Endothelial cell of umbilical vein (primary cell): ENCODE results near the gene PARP3. TPM values are rescaled to one million over a fixed set of nuclear protein-coding genes. Genes with fewer than 3 reads are reported as not detected.

ENCODE experiments used
- BruUV-seq: library from RNA; stranded (reverse); fragments of 400-500 nt; replicated peaks from 2 replicates; lab custom pipeline; 2021; lab: Mats Ljungman, UMichigan
- CTCF ChIA-PET: fragments of 300-600, 350-600 bp; sonication (Branson Sonifier 250); formaldehyde crosslinking; loops from one replicate; lab custom pipeline; 2021; ENCODE audit warnings: antibody characterized with exemption, inconsistent platforms; lab: Charles Lee
- POLR2A ChIA-PET: fragments of 300-600, 350-600 bp; sonication (Branson Sonifier 250); formaldehyde crosslinking; loops from one replicate; lab custom pipeline; 2021; ENCODE audit warnings: antibody characterized with exemption, inconsistent platforms; lab: Charles Lee
- DNase-seq: peaks from one replicate; pipeline ENCODE4 v3.0.0-alpha.2; 2011; ENCODE audit warnings: low read depth, low spot score
- FAIRE-seq: peaks from 2 replicates; lab custom pipeline; 2011; peaks lifted over from hg19 to GRCh38; lab: Jason Lieb, UNC
- H2AFZ ChIP-seq: 2 replicates; pipeline ENCODE4 v1.6.0; 2012; ENCODE audit warnings: low read depth, low read length, control low read depth, inconsistent platforms
- H3K27ac ChIP-seq: 2 replicates; pipeline ENCODE4 v1.5.1; 2011; ENCODE audit warnings: low read depth, mild to moderate bottlenecking, control low read depth, low read length, moderate library complexity; ENCODE audit not compliant: insufficient read depth
- H3K27me3 ChIP-seq, 2 experiments: 2 replicates each; pipeline versions ENCODE4 v1.6.0 to v1.6.1; 2011; ENCODE audit warnings: low read length in 2 of 2, mixed read lengths in 1 of 2; ENCODE audit not compliant: control insufficient read depth in 2 of 2, insufficient read depth in 2 of 2
- H3K36me3 ChIP-seq, 2 experiments: 2 replicates in 1 of 2; 3 replicates in 1 of 2; pipeline ENCODE4 v1.5.1; 2011; ENCODE audit warnings: low read length in 2 of 2, mild to moderate bottlenecking in 1 of 2, moderate library complexity in 1 of 2; ENCODE audit not compliant: control insufficient read depth in 2 of 2, insufficient read depth in 2 of 2; ENCODE audit errors: extremely low read depth in 1 of 2
- H3K4me1 ChIP-seq: 3 replicates; pipeline ENCODE4 v1.5.1; 2011; ENCODE audit warnings: mild to moderate bottlenecking, low read length; ENCODE audit not compliant: control insufficient read depth, insufficient read depth; ENCODE audit errors: extremely low read depth
- H3K4me2 ChIP-seq: 2 replicates; pipeline ENCODE4 v1.6.1; 2011; ENCODE audit warnings: low read length, control low read depth, mixed read lengths; ENCODE audit not compliant: insufficient read depth
- H3K4me3 ChIP-seq, 3 experiments: fragments of 200-600 bp in 1 of 3; sonication (generic), shearing (Covaris generic) in 1 of 3; replicated peaks in 1 of 3; 2 replicates each; pipeline ENCODE4 v1.5.1; 2011 to 2016; ENCODE audit warnings: control low read depth in 3 of 3, low read length in 3 of 3, mild to moderate bottlenecking in 2 of 3, inconsistent platforms in 1 of 3, low read depth in 1 of 3, moderate library complexity in 1 of 3; ENCODE audit not compliant: insufficient read depth in 1 of 3
- H3K79me2 ChIP-seq: 2 replicates; pipeline ENCODE4 v1.6.0; 2012; ENCODE audit warnings: low read length, inconsistent platforms; ENCODE audit not compliant: control insufficient read depth, insufficient read depth
- H3K9ac ChIP-seq: replicated peaks from 2 replicates; pipeline ENCODE3; 2011; ENCODE audit warnings: low read length, control low read depth; ENCODE audit not compliant: insufficient read depth; ENCODE audit errors: extremely low read depth
- H3K9me1 ChIP-seq: replicated peaks from 3 replicates; pipeline ENCODE4 v1.6.0; 2011; ENCODE audit warnings: mild to moderate bottlenecking, low read length; ENCODE audit not compliant: control insufficient read depth, insufficient read depth; ENCODE audit errors: extremely low read depth
- H3K9me3 ChIP-seq: replicated peaks from 2 replicates; pipeline ENCODE4 v1.5.1; 2012; ENCODE audit warnings: low read length, inconsistent platforms; ENCODE audit not compliant: control insufficient read depth, insufficient read depth
- H4K20me1 ChIP-seq: replicated peaks from 2 replicates; pipeline ENCODE3; 2011; ENCODE audit warnings: mild to moderate bottlenecking, low read length; ENCODE audit not compliant: control insufficient read depth, insufficient read depth; ENCODE audit errors: extremely low read depth
- CTCF ChIP-seq, 2 donors: IDR thresholded peaks; 1 replicate in 1 of 2; 2 replicates in 1 of 2; pipeline ENCODE4 v1.5.1; 2011; ENCODE audit warnings: low read length in 2 of 2, mild to moderate bottlenecking in 2 of 2, moderate library complexity in 2 of 2, control low read depth in 1 of 2, inconsistent platforms in 1 of 2, low read depth in 1 of 2; ENCODE audit not compliant: insufficient read depth in 1 of 2; ENCODE audit errors: extremely low read depth in 1 of 2
- EZH2 ChIP-seq: IDR thresholded peaks from 2 replicates; pipeline ENCODE4 v1.6.1; 2012; ENCODE audit warnings: borderline replicate concordance, low read depth, mild to moderate bottlenecking, moderate library complexity, low read length, inconsistent platforms; ENCODE audit not compliant: severe bottlenecking
- FOS ChIP-seq: IDR thresholded peaks from 2 replicates; pipeline ENCODE4 v1.6.1; 2011; ENCODE audit warnings: mild to moderate bottlenecking, low read length, moderate library complexity, borderline replicate concordance; ENCODE audit not compliant: insufficient read depth
- GATA2 ChIP-seq: IDR thresholded peaks from 2 replicates; pipeline ENCODE4 v1.7.0; 2011; ENCODE audit warnings: low read depth, mild to moderate bottlenecking, moderate library complexity, mixed read lengths, low read length; ENCODE audit not compliant: insufficient read length, insufficient read depth
- JUN ChIP-seq: IDR thresholded peaks from 2 replicates; pipeline ENCODE4 v1.6.1; 2011; ENCODE audit warnings: borderline replicate concordance, low read depth; ENCODE audit not compliant: insufficient read length, insufficient read depth
- MAX ChIP-seq: IDR thresholded peaks from 2 replicates; pipeline ENCODE4 v1.6.1; 2011; ENCODE audit not compliant: insufficient read depth, insufficient read length
- MYC ChIP-seq: IDR thresholded peaks from one replicate; pipeline ENCODE4 v1.6.1; 2011; ENCODE audit warnings: mild to moderate bottlenecking, low read depth, low read length
- POLR2A ChIP-seq: IDR thresholded peaks from 2 replicates; pipeline ENCODE4 v1.6.1; 2012; ENCODE audit warnings: low read depth, mild to moderate bottlenecking, control low read depth, low read length
- POLR2AphosphoS5 ChIP-seq: IDR thresholded peaks from 2 replicates; pipeline ENCODE4 v1.6.1; 2012; ENCODE audit warnings: low read depth, mild to moderate bottlenecking, control low read depth, low read length, moderate library complexity; ENCODE audit not compliant: insufficient read depth
- dilution Hi-C: fragments of 300-500 bp; cut with MboI; formaldehyde crosslinking; loops from one replicate; pipeline ENCODE4 v1.15.0; 2019; ENCODE audit warnings: low sequenced_read_pairs; ENCODE audit not compliant: extremely low pct_ligation_motif_present
- intact Hi-C: fragments of 100-400 bp; cut with micrococcal nuclease; formaldehyde crosslinking; loops from one replicate; pipeline ENCODE4 v1.10.0; 2022
- polyA plus RNA-seq, 4 experiments: library from polyadenylated mRNA; depleted of rRNA in 3 of 4; stranded (reverse) in 3 of 4; unstranded in 1 of 4; fragments of >200 nt; gene quantifications; 2 replicates each; pipeline versions ENCODE4 v1.2.1 to v1.2.3, GENCODE V29; 2011 to 2012; ENCODE audit warnings: missing spikeins in 1 of 4
- total RNA-seq: library from RNA; stranded (reverse); gene quantifications from 2 replicates; pipeline ENCODE4 v1.2.3, GENCODE V29; 2021

PARP3 gene
- total and polyA plus RNA-seq, 2 donors (not counting 3 experiments of a cell fraction or from before 2014, with no cell fraction given): 10.0 to 13.8 TPM

- peak; percentile 98 for FAIRE-seq
- Histone ChIP-seq H3K9me3 (no peaks in the 10 kb centered on the region), H3K36me3 (peaks cover 16 to 20% of the 10 kb centered on the region in 2 experiments), H3K4me1 (peaks cover 19% of the 10 kb centered on the region), H3K9me1 (no peaks in the 10 kb centered on the region), H3K27ac (peak within 1 kb of the TSS; percentile 89), H4K20me1 (no peaks in the 10 kb centered on the region), H3K27me3 (no peaks in the 10 kb centered on the region), H3K9ac (peak within 1 kb of the TSS; percentile 99), H2AFZ (peak within 1 kb of the TSS; percentile 52), H3K4me2 (peak within 1 kb of the TSS; percentile 91), H3K79me2 (peaks cover 30% of the 10 kb centered on the region), H3K4me3 (peak within 1 kb of the TSS; percentile 67 to 96 (median 91))
- TF ChIP-seq GATA2 (no peak), POLR2AphosphoS5 (peak; percentile 97), CTCF (IDR thresholded peaks at IDR 0.05; ENCODE audit: extremely low read depth in 1 of 2, insufficient read depth in 1 of 2, low read depth in 1 of 2, low read length in 2 of 2) (no peak), JUN (no peak), EZH2 (no peak), MAX (no peak), POLR2A (peak; percentile 97), FOS (no peak), MYC (peak; percentile 77)
- intact Hi-C loops: loop anchor here (1.0 kb wide), 2 partner anchors 12 to 53 kb away; partner anchors contain the start of genes ACY1 and PARP3
- DNase-seq: peak; percentile 96
- dilution Hi-C loops: loop anchor here (10.0 kb wide), 1 partner anchor 149 kb away; no protein-coding TSS in a partner anchor
- CTCF ChIA-PET: interaction anchor here (0.7 to 2.7 kb wide), 14 partner anchors 13 to 159 kb away, joined by 3 to 13 read pairs (median 4); partner anchors contain the start of genes ABHD14A, ABHD14B, ACY1 and DUSP7
- BruUV-seq: no TSS peak
- POLR2A ChIA-PET: interaction anchor here (0.6 to 2.2 kb wide), 8 partner anchors 9 to 159 kb away, joined by 3 to 15 read pairs (median 6); partner anchors contain the start of genes ACY1, DUSP7, PARP3 and POC1A
Observed at GRCh38 chr3:51995346-51996163, 53.4 kb downstream of the PARP3 start, which contains the start of gene RPL29. RPL29 (minus strand) TSS chr3:51995895; CDS start chr3:51995461, 434 bp downstream.
